GM12891 (cell line): Measurements from ENCODE around the gene FBXW10.
A peak's percentile ranks its signal among the peaks of the same experiment; 100 is the strongest.
"Not testable (repeated sequence)": the region's sequence is repeated elsewhere in the genome, so short reads cannot be mapped to it uniquely, and the experiment has no call there.

ENCODE experiments used
- POLR2A ChIP-seq: IDR thresholded peaks from 2 replicates; pipeline ENCODE4 v1.6.1; 2011; ENCODE audit warnings: low read depth, low read length, control low read depth
- POLR2AphosphoS5 ChIP-seq: IDR thresholded peaks from 2 replicates; pipeline ENCODE4 v1.6.1; 2011; ENCODE audit warnings: low read depth, low read length, control low read depth
- POU2F2 ChIP-seq: IDR thresholded peaks from 2 replicates; pipeline ENCODE4 v1.6.1; 2011; ENCODE audit warnings: low read depth, mild to moderate bottlenecking, control low read depth, low read length, moderate library complexity
- TAF1 ChIP-seq: IDR thresholded peaks from 2 replicates; pipeline ENCODE4 v1.6.1; 2011; ENCODE audit warnings: low read depth, low read length, control low read depth

GRCh38 chr17:18780991-18781718 lies 37.3 kb downstream of the FBXW10 start, which contains the start of gene TVP23B:
- TF ChIP-seq POLR2A, TAF1, POU2F2: not testable (repeated sequence)
- TF ChIP-seq POLR2AphosphoS5: peak; percentile 71
